HG02571 (cell line): ENCODE measurements around the gene BLACAT1.
"Not testable (repeated sequence)": the region's sequence is repeated elsewhere in the genome, so short reads cannot be mapped to it uniquely, and the experiment has no call there.

Experiments used
- ATAC-seq: cut with Tn5 transposase; IDR thresholded peaks from one replicate; pipeline ENCODE4 v1.9.1; 2021; ENCODE audit warnings: mild to moderate bottlenecking, moderate library complexity; ENCODE audit not compliant: unreplicated experiment

BLACAT1 gene

DNA sequence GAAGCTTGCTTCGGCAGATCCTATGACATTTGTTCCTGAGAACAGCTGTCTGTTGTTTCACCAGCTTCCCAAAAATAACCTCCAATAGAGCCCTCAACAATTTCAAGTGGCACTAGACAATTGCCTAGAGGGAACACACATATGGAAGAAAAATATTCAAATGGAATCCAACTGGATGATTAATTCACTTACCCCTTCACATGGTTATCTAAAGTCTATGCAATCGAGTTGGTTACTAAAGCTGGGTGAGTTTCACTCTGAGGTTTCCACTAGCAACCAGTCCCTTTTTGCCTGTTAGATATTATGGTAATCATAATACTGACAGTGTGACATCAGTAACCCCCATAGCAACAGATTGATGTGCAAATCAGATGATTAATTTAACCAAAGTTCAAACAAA lies 34.0 kb downstream of the BLACAT1 start, which contains the start of gene LEMD1:
Gene LEMD1 (minus strand): TSS at position 259 of the 400 bp plus-strand sequence. CDS start 1,520 bp downstream, outside the sequence.
- no peak for ATAC-seq

DNA sequence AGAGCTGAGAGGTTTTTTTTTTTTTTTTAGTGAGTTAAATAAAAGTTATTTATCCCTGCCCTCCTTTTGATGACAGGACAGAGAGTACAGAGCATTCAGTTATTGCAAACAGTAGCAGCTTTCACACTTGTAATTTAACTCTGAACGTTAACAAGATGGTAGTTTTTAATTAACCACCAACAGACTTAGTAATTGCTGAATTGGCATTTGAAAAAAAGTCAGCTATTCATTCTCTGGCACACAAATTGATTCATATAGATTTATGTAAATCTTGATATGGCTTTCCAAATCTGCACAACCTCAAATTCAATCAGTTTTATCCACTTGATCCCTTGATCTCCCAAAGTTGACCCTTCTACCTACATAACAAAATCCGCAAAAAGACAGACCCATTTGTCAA lies 34.9 kb downstream of the BLACAT1 start:
- no peak for ATAC-seq

DNA sequence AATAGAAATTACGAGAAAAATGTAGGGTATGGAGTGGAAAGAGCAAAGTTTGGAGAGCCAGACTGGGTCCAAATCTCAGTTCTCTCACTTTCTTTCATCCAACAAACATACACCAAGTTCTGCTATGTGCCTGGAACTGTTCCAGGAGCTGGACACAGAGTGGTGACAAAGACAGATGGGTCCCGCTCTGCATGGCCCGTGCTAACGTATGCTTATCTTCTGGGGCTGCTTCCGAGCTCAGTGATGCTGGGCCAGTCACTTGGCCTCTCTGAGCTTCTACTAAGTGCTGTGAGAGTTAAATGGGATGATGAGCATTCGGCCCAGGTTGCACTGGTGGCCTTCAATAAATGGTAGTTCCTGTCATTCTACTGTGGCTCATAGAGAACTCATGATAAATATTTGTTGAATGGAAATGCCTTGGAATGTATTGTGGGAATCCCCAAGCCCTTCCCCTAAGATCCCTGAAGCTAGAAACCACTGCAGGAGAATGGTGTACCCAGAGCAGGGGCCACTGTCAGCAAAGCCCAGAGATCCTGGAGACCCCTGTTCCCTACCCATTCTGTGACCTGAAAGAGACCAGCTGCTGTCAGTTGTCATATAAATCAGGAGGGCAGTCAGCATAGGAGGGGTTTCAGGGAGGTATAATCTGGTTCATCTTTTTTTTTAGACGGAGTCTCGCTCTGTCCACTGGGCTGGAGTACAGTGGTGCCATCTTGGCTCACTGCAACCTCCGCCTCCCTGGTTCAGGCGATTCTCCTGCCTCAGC lies 37.8 kb downstream of the BLACAT1 start:
- no peak for ATAC-seq

DNA sequence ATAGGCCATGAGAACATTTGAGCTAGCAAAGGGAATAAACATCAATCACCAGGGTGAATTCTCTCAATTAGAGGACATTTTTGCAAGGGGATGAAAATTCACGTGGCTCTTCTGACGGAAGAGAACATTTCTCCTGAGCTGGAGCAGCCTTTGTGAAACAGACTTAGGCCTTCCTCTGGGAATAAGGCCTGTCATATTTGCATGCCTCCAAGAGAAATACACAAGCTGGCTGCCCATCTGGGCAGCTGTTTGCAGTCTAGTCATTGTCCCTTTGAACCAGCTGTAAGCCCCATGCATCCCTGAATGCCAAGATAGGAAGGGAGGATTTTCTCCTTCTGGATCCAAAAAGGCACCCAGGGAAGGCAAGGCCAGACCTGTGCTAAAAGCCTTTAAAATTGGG lies 39.5 kb downstream of the BLACAT1 start:
- no peak for ATAC-seq

DNA sequence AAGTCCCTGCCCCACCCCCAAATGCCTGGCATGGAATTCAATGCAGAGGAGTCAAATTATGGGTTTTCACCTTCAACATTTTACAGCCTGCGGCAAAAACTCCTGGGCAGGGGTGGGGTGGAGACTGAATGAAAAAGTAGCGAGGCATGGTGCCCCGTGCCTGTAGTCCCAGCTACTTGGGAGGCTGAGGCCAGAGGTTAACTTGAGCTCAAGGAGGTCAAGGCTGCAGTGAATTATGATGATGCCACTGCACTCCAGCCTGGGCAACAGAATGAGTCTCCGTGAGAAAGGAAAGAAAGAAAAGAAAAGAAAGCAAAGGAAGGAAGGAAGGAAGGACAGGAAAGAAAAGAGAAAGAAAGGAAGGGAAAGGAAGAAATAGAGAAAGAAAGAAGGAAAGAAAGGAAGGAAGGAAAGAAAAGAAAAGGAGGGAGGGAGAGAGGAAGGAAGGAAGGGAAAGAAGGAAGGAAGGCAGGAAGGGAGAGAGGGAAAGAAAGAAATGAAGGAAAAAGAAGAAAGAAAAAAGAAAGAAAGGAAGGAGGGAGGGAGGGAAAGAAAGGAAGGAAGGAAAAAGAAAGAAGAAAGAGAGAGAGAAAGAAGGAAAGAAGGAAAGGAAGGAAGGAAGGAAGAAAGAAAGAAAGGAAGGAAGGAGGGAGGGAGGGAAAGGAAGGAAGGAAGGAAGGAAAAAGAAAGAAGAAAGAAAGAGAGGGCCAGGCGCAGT lies 45.1 kb downstream of the BLACAT1 start:
- ATAC-seq: no peak

DNA sequence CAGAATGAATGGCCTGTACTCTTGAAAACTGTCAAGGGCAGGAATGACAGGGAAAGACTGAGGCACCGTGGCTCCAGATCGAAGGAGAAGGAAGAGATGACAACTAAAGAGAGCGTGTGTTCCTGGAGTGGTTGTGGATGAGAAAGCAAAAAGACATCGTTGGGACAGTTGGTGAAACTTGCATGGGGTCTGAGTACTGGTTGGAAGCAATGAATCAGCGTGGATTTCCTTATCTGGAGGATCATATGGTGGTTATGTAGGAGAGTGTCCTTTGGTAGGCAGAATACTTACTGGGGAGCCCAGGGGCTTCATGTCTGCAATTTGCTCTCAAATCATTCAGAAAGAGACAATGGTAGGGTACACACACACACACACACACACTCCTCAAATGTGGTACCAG lies 47.9 kb downstream of the BLACAT1 start:
- no peak for ATAC-seq

DNA sequence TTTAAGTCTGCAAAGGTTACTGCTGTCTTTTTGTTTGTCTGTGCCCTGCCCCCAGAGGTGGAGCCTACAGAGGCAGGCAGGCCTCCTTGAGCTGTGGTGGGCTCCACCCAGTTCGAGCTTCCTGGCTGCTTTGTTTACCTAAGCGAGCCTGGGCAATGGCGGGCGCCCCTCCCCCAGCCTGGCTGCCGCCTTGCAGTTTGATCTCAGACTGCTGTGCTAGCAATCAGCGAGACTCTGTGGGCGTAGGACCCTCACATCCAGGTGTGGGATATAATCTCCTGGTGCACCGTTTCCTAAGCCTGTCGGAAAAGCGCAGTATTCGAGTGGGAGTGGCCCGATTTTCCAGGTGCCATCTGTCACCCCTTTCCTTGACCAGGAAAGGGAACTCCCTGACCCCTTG lies 49.6 kb downstream of the BLACAT1 start:
- ATAC-seq: not testable (repeated sequence)
